ENCODE results near the gene FTCD.

The FTCD gene

GRCh38 chr21:46135782-46136395, 19.5 kb downstream of the FTCD start:
- no peak for DNase-seq

GRCh38 chr21:46131838-46132651, 23.3 kb downstream of the FTCD start:
- DNase-seq: no peak

GRCh38 chr21:46131588-46131837, 23.9 kb downstream of the FTCD start:
- no peak for DNase-seq

- no peak for DNase-seq
Measured at GRCh38 chr21:46130831-46131587, 24.4 kb downstream of the FTCD start.

DNA sequence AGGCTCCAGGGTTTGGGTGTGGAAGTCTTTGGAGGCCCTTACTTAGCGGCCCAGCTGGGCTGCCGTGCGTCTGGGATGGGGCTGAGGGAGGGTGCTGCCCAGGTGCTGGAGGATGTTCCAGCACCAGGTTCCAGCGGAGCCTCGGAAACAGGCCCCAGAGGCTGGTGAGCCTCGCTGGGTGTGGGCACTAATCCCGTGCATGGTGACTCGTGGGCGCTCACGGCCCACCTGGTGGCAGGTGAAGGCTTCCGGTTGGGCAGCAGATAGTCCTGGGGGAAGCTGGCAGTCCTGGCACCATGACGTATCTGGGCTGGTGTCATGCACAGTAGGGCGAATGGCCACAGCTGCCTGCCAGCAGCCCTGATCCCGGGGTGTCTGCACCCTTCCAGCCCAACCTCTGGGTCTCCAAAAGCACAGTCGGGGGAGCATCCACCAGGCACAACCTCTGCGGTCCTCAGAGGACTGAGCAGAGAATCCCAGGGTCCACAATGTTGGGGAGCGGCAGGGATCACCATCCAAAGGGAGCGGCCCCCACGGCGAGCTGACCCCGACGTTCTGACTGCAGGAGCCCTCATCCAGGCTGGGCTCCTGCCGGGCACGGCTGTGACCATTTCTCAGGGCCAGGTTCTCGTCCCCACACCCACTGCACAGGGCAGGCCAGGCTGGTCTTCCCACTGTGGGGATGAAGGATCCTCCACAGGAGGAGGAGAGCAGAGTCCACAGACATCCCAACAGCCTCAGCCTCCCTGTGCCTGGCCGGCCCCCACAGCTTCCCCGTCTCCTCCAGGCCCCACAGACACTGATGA, 25.3 kb downstream of the FTCD start:
- no peak for DNase-seq

GRCh38 chr21:46128933-46129571, 26.3 kb downstream of the FTCD start:
- no peak for DNase-seq

- no peak for DNase-seq
Measured at GRCh38 chr21:46128106-46128932, 27.1 kb downstream of the FTCD start.

GRCh38 chr21:46127239-46128105, 27.9 kb downstream of the FTCD start:
- DNase-seq: no peak

- DNase-seq: no peak
Measured at GRCh38 chr21:46126309-46127238, 28.8 kb downstream of the FTCD start.

DNA sequence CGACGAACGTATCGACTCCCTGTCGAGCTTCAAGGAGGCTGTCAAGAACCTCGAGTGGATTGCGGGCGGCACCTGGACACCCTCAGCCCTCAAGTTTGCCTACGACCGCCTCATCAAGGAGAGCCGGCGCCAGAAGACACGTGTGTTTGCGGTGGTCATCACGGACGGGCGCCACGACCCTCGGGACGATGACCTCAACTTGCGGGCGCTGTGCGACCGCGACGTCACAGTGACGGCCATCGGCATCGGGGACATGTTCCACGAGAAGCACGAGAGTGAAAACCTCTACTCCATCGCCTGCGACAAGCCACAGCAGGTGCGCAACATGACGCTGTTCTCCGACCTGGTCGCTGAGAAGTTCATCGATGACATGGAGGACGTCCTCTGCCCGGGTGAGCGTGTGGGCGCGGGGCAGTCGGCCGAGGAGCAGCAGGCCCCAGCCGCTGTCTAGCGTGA, 29.5 kb downstream of the FTCD start:
- DNase-seq: no peak

DNA sequence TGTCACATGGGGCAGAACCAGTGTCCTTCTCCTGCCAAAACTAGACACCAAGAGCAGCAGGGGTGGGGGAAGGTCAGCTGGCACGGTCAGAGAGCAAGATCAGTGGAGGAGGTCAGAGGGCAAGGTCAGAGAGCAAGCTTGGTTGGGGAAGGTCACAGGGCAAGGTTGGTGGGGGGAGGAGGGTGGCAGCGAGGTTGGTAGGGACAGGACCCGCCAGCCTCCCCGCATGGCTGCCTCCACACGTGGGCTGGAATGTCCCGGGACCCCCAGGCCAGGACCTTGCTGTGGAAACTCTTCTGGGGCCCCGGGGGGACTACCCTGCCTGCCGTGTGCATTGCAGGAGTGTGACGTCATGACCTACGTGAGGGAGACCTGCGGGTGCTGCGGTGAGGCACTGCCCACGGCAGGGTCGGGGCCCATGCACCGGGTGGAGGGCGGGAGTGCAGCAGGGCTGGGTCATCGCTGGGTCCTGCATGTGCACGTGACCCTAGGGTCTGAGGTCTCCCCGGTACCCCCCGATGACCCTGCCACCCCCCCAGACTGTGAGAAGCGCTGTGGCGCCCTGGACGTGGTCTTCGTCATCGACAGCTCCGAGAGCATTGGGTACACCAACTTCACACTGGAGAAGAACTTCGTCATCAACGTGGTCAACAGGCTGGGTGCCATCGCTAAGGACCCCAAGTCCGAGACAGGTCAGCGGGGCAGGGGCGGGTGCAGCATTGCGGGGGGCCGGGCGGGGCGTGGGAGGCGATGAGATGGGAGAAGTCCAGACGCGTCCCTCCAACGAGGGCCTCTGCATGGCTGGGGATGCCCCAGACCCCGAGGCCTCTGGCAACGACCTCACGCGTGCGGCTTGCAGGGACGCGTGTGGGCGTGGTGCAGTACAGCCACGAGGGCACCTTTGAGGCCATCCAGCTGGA, 30.2 kb downstream of the FTCD start:
- no peak for DNase-seq

GRCh38 chr21:46124083-46124925, 31.1 kb downstream of the FTCD start:
- no peak for DNase-seq

- no peak for DNase-seq
Measured at GRCh38 chr21:46122758-46123683, 32.4 kb downstream of the FTCD start.

DNA sequence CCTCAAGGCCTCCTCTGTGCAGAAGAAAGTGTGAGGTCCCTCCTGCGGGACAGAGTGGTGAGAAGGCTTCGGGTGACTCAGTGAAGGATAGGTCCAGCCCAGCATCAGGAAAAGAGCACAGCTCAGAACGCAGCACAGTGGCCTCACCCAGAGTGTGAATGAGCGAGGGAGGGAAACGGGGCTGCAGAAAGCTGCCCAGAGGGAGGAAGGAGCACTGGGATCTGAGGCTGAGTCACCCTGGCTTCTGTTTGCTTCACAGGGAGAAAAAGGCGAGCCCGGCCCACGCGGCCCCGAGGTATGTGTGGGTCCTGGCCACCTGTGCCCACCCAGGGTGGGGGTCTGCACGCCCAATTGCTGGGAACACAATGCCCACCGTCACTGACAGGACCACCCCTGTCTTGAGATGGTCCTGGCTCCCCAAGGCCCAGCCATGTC, 33.1 kb downstream of the FTCD start:
- DNase-seq: no peak

DNA sequence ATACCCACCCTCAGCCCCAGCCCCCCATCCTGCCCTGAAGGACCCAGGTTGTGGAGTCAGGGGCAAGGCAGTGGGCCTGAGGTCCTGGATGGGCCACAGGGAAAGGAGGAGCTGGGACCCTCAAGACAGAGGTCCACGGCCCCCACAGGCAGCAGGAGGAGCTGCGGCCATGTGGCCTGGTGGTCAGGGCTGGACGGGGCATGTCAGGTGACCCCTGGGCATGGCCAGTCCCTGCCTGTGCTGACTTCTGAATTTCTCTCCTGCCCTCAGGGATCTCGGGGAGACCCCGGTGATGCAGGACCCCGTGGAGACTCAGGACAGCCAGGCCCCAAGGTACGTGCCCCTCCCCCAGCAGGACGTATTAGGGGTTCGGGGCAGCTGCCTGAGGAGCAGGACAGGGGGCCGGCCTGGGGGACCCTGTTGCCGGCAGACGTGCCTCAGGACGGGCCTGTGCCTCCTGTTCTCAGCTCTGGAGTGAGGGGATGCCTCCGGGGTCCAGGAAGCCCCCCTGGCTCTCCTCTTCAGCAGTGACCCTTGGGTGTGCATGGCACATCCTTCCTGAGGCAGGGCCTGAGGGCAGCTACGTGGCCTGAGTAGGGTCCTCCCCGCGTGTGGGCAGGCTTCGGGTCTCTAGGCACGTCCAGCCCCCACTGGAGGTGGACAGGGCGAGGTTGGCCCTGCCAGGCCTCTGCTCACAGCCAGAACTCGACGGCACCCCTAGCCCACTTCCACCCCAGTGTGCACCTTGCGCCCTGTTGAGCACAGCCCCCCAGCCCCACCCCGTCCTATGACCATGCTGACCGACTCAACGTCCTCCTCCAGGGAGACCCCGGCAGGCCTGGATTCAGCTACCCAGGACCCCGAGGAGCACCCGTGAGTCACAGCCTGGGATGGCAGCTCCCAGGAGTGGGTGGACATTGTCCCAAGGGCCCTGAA, 33.8 kb downstream of the FTCD start:
- no peak for DNase-seq
